C4-2B (cell line): ENCODE measurements around the gene MAP2.

Experiments used
- H3K27ac ChIP-seq: fragments of 450-650 bp; 2 replicates; pipeline ENCODE4 v1.5.1; 2017
- CTCF ChIP-seq: fragments of 450-650 bp; conservative IDR thresholded peaks from 2 replicates; pipeline ENCODE4 v1.5.1; 2017; ENCODE audit warnings: mild to moderate bottlenecking
- ZFX ChIP-seq: fragments of 450-650 bp; IDR thresholded peaks from 2 replicates; pipeline ENCODE4 v1.6.1; 2017

MAP2 gene

GRCh38 chr2:209499069-209499468 is 75.2 kb downstream of the MAP2 start:
- TF ChIP-seq CTCF, result no peak
- TF ChIP-seq ZFX, result no peak
- H3K27ac ChIP-seq, result no peak overlapping the region; the same call in 1 of the 2 replicates

DNA sequence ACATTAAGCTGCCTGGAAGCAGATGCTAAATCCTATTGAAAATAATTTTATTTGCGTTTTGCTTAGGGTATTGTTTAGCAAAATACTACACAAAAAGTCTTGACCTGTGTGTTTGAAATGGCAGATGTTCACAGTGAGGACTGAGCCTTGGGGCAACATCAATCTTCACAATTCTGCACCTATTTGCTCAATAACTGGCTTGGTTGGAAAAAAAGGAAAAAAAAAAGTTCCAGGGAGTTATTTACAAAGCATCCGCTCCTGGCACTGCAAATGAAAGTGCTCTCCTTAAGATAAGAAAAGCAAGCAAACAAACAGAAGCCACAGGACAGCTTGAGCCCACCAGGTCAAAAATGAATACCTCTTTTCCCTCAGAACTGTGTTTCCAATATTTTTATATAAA is 77.7 kb downstream of the MAP2 start:
- TF ChIP-seq CTCF (no peak), ZFX (no peak)
- H3K27ac ChIP-seq, result no peak overlapping the region

GRCh38 chr2:209505410-209505809 is 81.6 kb downstream of the MAP2 start:
- TF ChIP-seq ZFX, result no peak
- no peak for TF ChIP-seq CTCF
- H3K27ac ChIP-seq, result no peak overlapping the region

GRCh38 chr2:209508255-209508654 is 84.4 kb downstream of the MAP2 start:
- H3K27ac ChIP-seq, result no peak overlapping the region
- TF ChIP-seq CTCF (no peak), ZFX (no peak)

GRCh38 chr2:209511637-209512036 is 87.8 kb downstream of the MAP2 start:
- H3K27ac ChIP-seq, result no peak overlapping the region
- TF ChIP-seq CTCF, result no peak
- no peak for TF ChIP-seq ZFX

DNA sequence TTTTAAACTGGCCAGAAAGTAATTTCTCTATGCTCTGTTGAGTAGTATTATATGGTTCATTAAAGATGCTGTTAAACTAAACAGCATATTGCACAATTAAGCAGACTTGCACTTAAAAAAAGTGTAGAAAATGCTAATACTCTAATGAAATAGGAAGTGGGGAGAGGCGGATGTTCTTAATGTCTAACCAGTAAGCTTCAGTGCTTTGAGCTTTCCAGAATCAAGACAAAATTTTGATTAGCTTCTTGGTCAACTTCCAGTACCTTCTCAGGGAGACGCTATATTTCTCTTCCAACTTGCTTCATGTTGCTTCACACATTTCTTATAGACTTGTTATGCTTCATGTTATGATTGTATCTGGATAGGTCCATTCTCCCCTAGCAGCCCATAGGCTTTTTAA is 89.1 kb downstream of the MAP2 start:
- H3K27ac ChIP-seq, result no peak overlapping the region
- TF ChIP-seq ZFX (no peak), CTCF (no peak)

GRCh38 chr2:209517436-209517835 is 93.6 kb downstream of the MAP2 start:
- no peak for TF ChIP-seq CTCF
- no peak for TF ChIP-seq ZFX

More at GRCh38 chr2:209517436-209517835, 93.6 kb downstream of the MAP2 start:
- no peak overlapping the region for H3K27ac ChIP-seq
